Kidney epithelial cell (primary cell): ENCODE results near the gene HTR1A. TPM values are rescaled to one million over a fixed set of nuclear protein-coding genes. Genes with fewer than 3 reads are reported as not detected.

Source experiments
- DNase-seq: peaks from one replicate; pipeline ENCODE4 v3.0.0-alpha.2; 2010; ENCODE audit warnings: low read depth
- H3K27me3 ChIP-seq: 2 replicates; pipeline ENCODE4 v1.6.0; 2011; ENCODE audit warnings: low read length; ENCODE audit not compliant: control insufficient read depth, insufficient read depth
- H3K36me3 ChIP-seq: 2 replicates; pipeline ENCODE4 v1.5.1; 2011; ENCODE audit warnings: low read length; ENCODE audit not compliant: control insufficient read depth, insufficient read depth
- H3K4me3 ChIP-seq: 2 replicates; pipeline ENCODE4 v1.5.1; 2011; ENCODE audit warnings: low read depth, mild to moderate bottlenecking, control low read depth, low read length
- total RNA-seq: library from RNA; depleted of rRNA; stranded (reverse); fragments of >200 nt; gene quantifications from 2 replicates; pipeline ENCODE4 v1.2.3, GENCODE V29; 2015
- TF ChIP-seq, protein P1 (sequence below): IDR thresholded peaks from 2 replicates; pipeline ENCODE4 v1.5.1; 2011; ENCODE audit warnings: mild to moderate bottlenecking, moderate library complexity, low read length, control low read depth, inconsistent platforms; ENCODE audit not compliant: insufficient read depth, poor library complexity, severe bottlenecking

Gene HTR1A
- total RNA-seq, 1 donor from 2014 or later = not detected

DNA sequence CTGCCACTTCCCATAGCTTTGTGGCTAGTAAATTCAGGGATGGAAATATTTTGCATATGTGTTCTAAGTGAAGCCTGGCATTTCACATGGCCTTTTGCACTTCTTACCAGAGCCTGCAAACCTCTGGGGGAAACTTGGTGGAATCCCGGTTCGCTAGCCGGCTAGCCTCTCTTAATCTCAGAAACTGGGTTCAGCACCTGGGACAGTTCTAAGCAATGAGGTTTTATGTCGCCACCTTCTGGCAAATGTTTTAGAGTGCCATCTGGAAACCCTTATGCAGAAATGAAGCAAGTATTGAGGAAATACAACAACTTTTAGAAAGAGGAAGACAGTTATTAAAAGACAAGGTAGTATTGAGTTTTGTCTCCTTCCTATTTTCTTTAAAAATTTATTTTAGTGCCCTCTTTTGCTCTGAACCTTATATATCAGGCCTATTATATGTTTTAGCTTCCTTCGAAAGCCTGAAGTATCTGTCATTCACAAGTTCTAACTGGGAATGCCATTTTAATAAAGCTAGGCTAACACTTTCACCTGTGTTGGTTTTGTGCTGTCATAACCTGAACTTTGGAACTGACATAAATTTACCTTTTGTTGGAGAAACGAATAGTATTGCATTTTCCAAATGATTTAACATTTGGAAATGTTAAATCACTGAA, 963 bp upstream of the HTR1A start:
- no peak overlapping the region for H3K4me3 ChIP-seq
- H3K27me3 ChIP-seq = peaks cover 41% of the 10 kb centered on the region
- no peaks in the 10 kb centered on the region for H3K36me3 ChIP-seq
- TF ChIP-seq, protein P1, sequence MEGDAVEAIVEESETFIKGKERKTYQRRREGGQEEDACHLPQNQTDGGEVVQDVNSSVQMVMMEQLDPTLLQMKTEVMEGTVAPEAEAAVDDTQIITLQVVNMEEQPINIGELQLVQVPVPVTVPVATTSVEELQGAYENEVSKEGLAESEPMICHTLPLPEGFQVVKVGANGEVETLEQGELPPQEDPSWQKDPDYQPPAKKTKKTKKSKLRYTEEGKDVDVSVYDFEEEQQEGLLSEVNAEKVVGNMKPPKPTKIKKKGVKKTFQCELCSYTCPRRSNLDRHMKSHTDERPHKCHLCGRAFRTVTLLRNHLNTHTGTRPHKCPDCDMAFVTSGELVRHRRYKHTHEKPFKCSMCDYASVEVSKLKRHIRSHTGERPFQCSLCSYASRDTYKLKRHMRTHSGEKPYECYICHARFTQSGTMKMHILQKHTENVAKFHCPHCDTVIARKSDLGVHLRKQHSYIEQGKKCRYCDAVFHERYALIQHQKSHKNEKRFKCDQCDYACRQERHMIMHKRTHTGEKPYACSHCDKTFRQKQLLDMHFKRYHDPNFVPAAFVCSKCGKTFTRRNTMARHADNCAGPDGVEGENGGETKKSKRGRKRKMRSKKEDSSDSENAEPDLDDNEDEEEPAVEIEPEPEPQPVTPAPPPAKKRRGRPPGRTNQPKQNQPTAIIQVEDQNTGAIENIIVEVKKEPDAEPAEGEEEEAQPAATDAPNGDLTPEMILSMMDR = peak; percentile 78
- DNase-seq = peak; percentile 37

DNA sequence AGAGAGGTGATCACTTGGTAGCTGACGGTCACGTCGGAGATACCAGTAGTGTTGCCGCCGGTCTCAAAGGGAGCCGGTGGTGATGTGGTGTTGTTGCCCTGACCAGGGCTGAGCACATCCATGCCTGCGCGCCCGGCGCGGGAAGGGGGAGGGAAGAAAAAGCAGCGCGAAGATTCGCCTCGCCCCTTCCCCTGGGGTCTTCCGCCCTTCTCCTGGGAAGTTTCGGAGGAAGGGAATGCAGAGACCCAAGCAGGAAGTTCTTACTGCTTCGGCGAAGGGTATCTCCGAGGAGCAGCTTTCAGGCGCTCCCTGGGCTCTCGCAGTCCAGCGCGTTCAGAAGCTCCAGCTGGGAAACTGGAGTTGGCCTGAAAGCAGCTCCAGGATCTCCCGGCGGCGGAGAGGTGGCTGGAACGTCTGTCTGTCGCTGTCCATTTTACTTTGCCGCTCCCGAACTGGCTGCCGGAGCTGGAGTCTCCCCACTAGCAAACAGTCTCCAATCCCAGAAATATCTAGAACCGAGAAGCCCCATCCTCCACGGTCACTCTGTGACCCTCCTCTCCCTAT, 565 bp downstream of the HTR1A start:
- DNase-seq = no peak
- H3K4me3 ChIP-seq = no peak overlapping the region
- TF ChIP-seq, protein P1 = no peak
- H3K36me3 ChIP-seq = no peaks in the 10 kb centered on the region
- H3K27me3 ChIP-seq = peaks cover 41% of the 10 kb centered on the region

DNA sequence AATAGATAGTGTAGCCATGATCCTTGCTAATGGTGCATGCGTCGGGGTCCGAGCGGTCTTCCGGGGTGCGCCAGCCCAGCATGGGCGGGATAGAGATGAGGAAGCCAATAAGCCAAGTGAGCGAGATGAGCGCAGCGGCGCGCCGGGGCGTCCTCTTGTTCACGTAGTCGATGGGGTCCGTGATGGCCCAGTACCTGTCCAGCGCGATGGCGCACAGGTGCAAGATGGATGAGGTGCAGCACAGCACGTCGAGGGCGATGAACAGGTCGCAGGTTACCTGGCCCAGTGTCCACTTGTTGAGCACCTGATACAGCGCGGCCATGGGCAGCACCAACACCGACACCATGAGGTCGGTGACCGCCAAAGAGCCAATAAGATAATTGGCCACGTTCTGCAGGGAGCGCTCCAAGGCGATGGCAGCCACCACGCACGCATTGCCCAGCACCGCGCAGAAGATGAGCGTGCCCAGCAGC, 1.1 kb downstream of the HTR1A start:
- Histone ChIP-seq H3K27me3 (peaks cover 41% of the 10 kb centered on the region), H3K4me3 (no peak overlapping the region), H3K36me3 (no peaks in the 10 kb centered on the region)
- DNase-seq = no peak
- TF ChIP-seq, protein P1 = no peak

DNA sequence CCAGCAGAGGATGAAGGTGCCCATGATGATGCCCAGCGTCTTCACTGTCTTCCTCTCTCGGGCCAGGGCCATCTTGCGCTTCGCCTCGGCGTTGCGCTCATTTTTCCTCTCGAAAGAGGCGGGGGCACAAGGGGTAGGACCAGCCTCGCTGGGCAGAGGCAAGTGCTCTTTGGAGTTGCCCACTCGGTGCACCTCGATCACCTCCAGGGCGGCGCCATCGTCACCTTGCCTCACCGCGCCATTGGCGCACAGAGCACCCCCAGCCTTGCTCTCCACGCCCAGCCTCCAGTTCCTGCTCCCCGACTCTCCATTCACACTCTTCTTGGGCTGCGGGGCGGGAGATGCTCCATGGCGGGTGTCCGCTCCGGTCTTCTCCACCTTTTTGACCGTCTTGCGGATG, 1.6 kb downstream of the HTR1A start:
- no peak for DNase-seq
- Histone ChIP-seq H3K36me3 (no peaks in the 10 kb centered on the region), H3K27me3 (peaks cover 41% of the 10 kb centered on the region), H3K4me3 (no peak overlapping the region)
- TF ChIP-seq, protein P1 = no peak

DNA sequence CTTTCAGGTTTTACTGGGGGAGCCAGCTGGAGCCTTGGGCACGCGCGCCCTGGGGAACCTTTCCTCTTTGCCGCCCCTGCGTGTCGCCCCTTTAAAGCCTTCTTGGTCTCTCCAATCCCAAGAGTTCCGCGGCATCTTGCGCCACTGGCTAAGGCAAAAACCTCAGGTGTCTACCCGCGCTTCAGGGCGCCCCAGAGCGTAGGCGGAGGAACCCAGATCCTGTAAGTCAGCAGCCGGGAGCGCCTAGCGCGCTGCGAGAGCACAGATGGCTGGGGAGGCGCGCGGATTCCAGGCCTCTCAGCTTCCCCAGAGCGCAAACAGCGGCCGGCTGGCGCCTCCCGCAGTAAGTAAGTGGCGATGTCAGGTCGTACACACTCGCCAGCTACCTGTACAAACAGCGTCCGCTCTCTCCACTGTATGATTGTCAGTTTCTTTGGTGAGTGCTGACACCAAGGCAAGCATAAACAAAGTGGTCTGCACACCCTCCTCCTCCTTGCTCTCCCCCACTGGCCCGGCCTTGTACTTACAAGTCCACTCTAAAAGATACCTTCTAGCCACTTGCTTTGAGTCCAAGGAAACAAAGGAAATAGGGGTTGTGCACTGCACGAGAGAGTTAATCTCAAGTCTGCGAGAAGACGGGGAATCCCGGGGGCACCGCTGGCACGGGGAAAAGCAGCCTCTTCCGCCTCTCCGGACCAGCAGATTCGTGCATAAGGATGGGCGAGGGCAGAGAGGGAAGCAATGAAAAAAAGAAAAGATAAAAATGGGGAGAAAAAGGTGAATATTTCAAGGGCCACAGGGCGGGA, 2.9 kb downstream of the HTR1A start:
- no peaks in the 10 kb centered on the region for H3K36me3 ChIP-seq
- DNase-seq = no peak
- H3K4me3 ChIP-seq = no peak overlapping the region
- H3K27me3 ChIP-seq = peaks cover 41% of the 10 kb centered on the region
- TF ChIP-seq, protein P1 = no peak
